Endothelial cell of umbilical vein (primary cell): ENCODE results near the gene SETD2. TPM values are rescaled to one million over a fixed set of nuclear protein-coding genes. Genes with fewer than 3 reads are reported as not detected.

Experiments
- BruUV-seq: library from RNA; stranded (reverse); fragments of 400-500 nt; replicated peaks from 2 replicates; lab custom pipeline; 2021; lab: Mats Ljungman, UMichigan
- CTCF ChIA-PET: fragments of 300-600, 350-600 bp; sonication (Branson Sonifier 250); formaldehyde crosslinking; loops from one replicate; lab custom pipeline; 2021; ENCODE audit warnings: antibody characterized with exemption, inconsistent platforms; lab: Charles Lee
- POLR2A ChIA-PET: fragments of 300-600, 350-600 bp; sonication (Branson Sonifier 250); formaldehyde crosslinking; loops from one replicate; lab custom pipeline; 2021; ENCODE audit warnings: antibody characterized with exemption, inconsistent platforms; lab: Charles Lee
- DNase-seq: peaks from one replicate; pipeline ENCODE4 v3.0.0-alpha.2; 2011; ENCODE audit warnings: low read depth, low spot score
- FAIRE-seq: peaks from 2 replicates; lab custom pipeline; 2011; peaks lifted over from hg19 to GRCh38; lab: Jason Lieb, UNC
- H2AFZ ChIP-seq: 2 replicates; pipeline ENCODE4 v1.6.0; 2012; ENCODE audit warnings: low read depth, low read length, control low read depth, inconsistent platforms
- H3K27ac ChIP-seq: 2 replicates; pipeline ENCODE4 v1.5.1; 2011; ENCODE audit warnings: low read depth, mild to moderate bottlenecking, control low read depth, low read length, moderate library complexity; ENCODE audit not compliant: insufficient read depth
- H3K27me3 ChIP-seq, 2 experiments: 2 replicates each; pipeline versions ENCODE4 v1.6.0 to v1.6.1; 2011; ENCODE audit warnings: low read length in 2 of 2, mixed read lengths in 1 of 2; ENCODE audit not compliant: control insufficient read depth in 2 of 2, insufficient read depth in 2 of 2
- H3K36me3 ChIP-seq, 2 experiments: 2 replicates in 1 of 2; 3 replicates in 1 of 2; pipeline ENCODE4 v1.5.1; 2011; ENCODE audit warnings: low read length in 2 of 2, mild to moderate bottlenecking in 1 of 2, moderate library complexity in 1 of 2; ENCODE audit not compliant: control insufficient read depth in 2 of 2, insufficient read depth in 2 of 2; ENCODE audit errors: extremely low read depth in 1 of 2
- H3K4me1 ChIP-seq: 3 replicates; pipeline ENCODE4 v1.5.1; 2011; ENCODE audit warnings: mild to moderate bottlenecking, low read length; ENCODE audit not compliant: control insufficient read depth, insufficient read depth; ENCODE audit errors: extremely low read depth
- H3K4me2 ChIP-seq: 2 replicates; pipeline ENCODE4 v1.6.1; 2011; ENCODE audit warnings: low read length, control low read depth, mixed read lengths; ENCODE audit not compliant: insufficient read depth
- H3K4me3 ChIP-seq, 3 experiments: fragments of 200-600 bp in 1 of 3; sonication (generic), shearing (Covaris generic) in 1 of 3; replicated peaks in 1 of 3; 2 replicates each; pipeline ENCODE4 v1.5.1; 2011 to 2016; ENCODE audit warnings: control low read depth in 3 of 3, low read length in 3 of 3, mild to moderate bottlenecking in 2 of 3, inconsistent platforms in 1 of 3, low read depth in 1 of 3, moderate library complexity in 1 of 3; ENCODE audit not compliant: insufficient read depth in 1 of 3
- H3K79me2 ChIP-seq: 2 replicates; pipeline ENCODE4 v1.6.0; 2012; ENCODE audit warnings: low read length, inconsistent platforms; ENCODE audit not compliant: control insufficient read depth, insufficient read depth
- H3K9ac ChIP-seq: replicated peaks from 2 replicates; pipeline ENCODE3; 2011; ENCODE audit warnings: low read length, control low read depth; ENCODE audit not compliant: insufficient read depth; ENCODE audit errors: extremely low read depth
- H3K9me1 ChIP-seq: replicated peaks from 3 replicates; pipeline ENCODE4 v1.6.0; 2011; ENCODE audit warnings: mild to moderate bottlenecking, low read length; ENCODE audit not compliant: control insufficient read depth, insufficient read depth; ENCODE audit errors: extremely low read depth
- H3K9me3 ChIP-seq: replicated peaks from 2 replicates; pipeline ENCODE4 v1.5.1; 2012; ENCODE audit warnings: low read length, inconsistent platforms; ENCODE audit not compliant: control insufficient read depth, insufficient read depth
- H4K20me1 ChIP-seq: replicated peaks from 2 replicates; pipeline ENCODE3; 2011; ENCODE audit warnings: mild to moderate bottlenecking, low read length; ENCODE audit not compliant: control insufficient read depth, insufficient read depth; ENCODE audit errors: extremely low read depth
- CTCF ChIP-seq, 2 donors: IDR thresholded peaks; 1 replicate in 1 of 2; 2 replicates in 1 of 2; pipeline ENCODE4 v1.5.1; 2011; ENCODE audit warnings: low read length in 2 of 2, mild to moderate bottlenecking in 2 of 2, moderate library complexity in 2 of 2, control low read depth in 1 of 2, inconsistent platforms in 1 of 2, low read depth in 1 of 2; ENCODE audit not compliant: insufficient read depth in 1 of 2; ENCODE audit errors: extremely low read depth in 1 of 2
- EZH2 ChIP-seq: IDR thresholded peaks from 2 replicates; pipeline ENCODE4 v1.6.1; 2012; ENCODE audit warnings: borderline replicate concordance, low read depth, mild to moderate bottlenecking, moderate library complexity, low read length, inconsistent platforms; ENCODE audit not compliant: severe bottlenecking
- FOS ChIP-seq: IDR thresholded peaks from 2 replicates; pipeline ENCODE4 v1.6.1; 2011; ENCODE audit warnings: mild to moderate bottlenecking, low read length, moderate library complexity, borderline replicate concordance; ENCODE audit not compliant: insufficient read depth
- GATA2 ChIP-seq: IDR thresholded peaks from 2 replicates; pipeline ENCODE4 v1.7.0; 2011; ENCODE audit warnings: low read depth, mild to moderate bottlenecking, moderate library complexity, mixed read lengths, low read length; ENCODE audit not compliant: insufficient read length, insufficient read depth
- JUN ChIP-seq: IDR thresholded peaks from 2 replicates; pipeline ENCODE4 v1.6.1; 2011; ENCODE audit warnings: borderline replicate concordance, low read depth; ENCODE audit not compliant: insufficient read length, insufficient read depth
- MYC ChIP-seq: IDR thresholded peaks from one replicate; pipeline ENCODE4 v1.6.1; 2011; ENCODE audit warnings: mild to moderate bottlenecking, low read depth, low read length
- POLR2A ChIP-seq: IDR thresholded peaks from 2 replicates; pipeline ENCODE4 v1.6.1; 2012; ENCODE audit warnings: low read depth, mild to moderate bottlenecking, control low read depth, low read length
- POLR2AphosphoS5 ChIP-seq: IDR thresholded peaks from 2 replicates; pipeline ENCODE4 v1.6.1; 2012; ENCODE audit warnings: low read depth, mild to moderate bottlenecking, control low read depth, low read length, moderate library complexity; ENCODE audit not compliant: insufficient read depth
- dilution Hi-C: fragments of 300-500 bp; cut with MboI; formaldehyde crosslinking; loops from one replicate; pipeline ENCODE4 v1.15.0; 2019; ENCODE audit warnings: low sequenced_read_pairs; ENCODE audit not compliant: extremely low pct_ligation_motif_present
- intact Hi-C: fragments of 100-400 bp; cut with micrococcal nuclease; formaldehyde crosslinking; loops from one replicate; pipeline ENCODE4 v1.10.0; 2022
- polyA plus RNA-seq, 4 experiments: library from polyadenylated mRNA; depleted of rRNA in 3 of 4; stranded (reverse) in 3 of 4; unstranded in 1 of 4; fragments of >200 nt; gene quantifications; 2 replicates each; pipeline versions ENCODE4 v1.2.1 to v1.2.3, GENCODE V29; 2011 to 2012; ENCODE audit warnings: missing spikeins in 1 of 4
- total RNA-seq: library from RNA; stranded (reverse); gene quantifications from 2 replicates; pipeline ENCODE4 v1.2.3, GENCODE V29; 2021
- TF ChIP-seq, protein P1 (sequence below): IDR thresholded peaks from 2 replicates; pipeline ENCODE4 v1.6.1; 2011; ENCODE audit not compliant: insufficient read depth, insufficient read length

SETD2 gene
- total and polyA plus RNA-seq, 2 donors (not counting 3 experiments of a cell fraction or from before 2014, with no cell fraction given): 13.7 to 41.4 TPM

DNA sequence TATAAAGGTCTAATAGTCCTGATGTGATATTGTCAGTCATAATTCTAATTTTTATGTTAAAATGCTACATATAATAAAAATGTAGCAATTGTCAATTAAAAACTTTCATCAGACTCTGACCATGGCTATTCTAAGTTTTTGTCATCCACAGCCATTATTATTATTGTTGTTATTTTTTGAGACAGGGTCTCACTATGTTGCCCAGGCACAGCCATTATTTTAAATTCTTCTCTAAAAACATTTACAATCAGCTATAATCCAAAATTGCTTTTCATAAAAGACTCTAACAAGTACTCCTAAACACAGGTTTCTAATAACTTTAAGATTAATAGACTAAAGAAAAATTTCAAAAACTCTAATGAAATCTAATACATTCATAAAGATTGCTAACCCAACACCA lies 41.0 kb upstream of the SETD2 start:
- FAIRE-seq (no peak), DNase-seq (no peak)
- Histone ChIP-seq H4K20me1 (no peaks in the 10 kb centered on the region), H3K79me2 (no peaks in the 10 kb centered on the region), H3K36me3 (no peaks in the 10 kb centered on the region), H2AFZ (no peak overlapping the region), H3K4me2 (no peak overlapping the region), H3K4me1 (no peaks in the 10 kb centered on the region), H3K4me3 (no peak overlapping the region), H3K9me3 (no peaks in the 10 kb centered on the region), H3K9ac (no peak overlapping the region), H3K9me1 (no peaks in the 10 kb centered on the region), H3K27ac (no peak overlapping the region), H3K27me3 (no peaks in the 10 kb centered on the region)
- ChIA-PET CTCF (no interaction called here), POLR2A (no interaction called here)
- no TSS peak for BruUV-seq
- TF ChIP-seq, protein P1, sequence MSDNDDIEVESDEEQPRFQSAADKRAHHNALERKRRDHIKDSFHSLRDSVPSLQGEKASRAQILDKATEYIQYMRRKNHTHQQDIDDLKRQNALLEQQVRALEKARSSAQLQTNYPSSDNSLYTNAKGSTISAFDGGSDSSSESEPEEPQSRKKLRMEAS: no peak
- TF ChIP-seq GATA2 (no peak), EZH2 (no peak), POLR2A (no peak), MYC (no peak), CTCF (IDR thresholded peaks at IDR 0.05; ENCODE audit: extremely low read depth in 1 of 2, insufficient read depth in 1 of 2, low read depth in 1 of 2, low read length in 2 of 2) (no peak), JUN (no peak), FOS (no peak), POLR2AphosphoS5 (no peak)
- intact Hi-C loops: no loop called here
- dilution Hi-C loops: no loop called here
